WERI-Rb-1 (cell line): ENCODE measurements around the gene USP7.
A peak's percentile ranks its signal among the peaks of the same experiment; 100 is the strongest.

ENCODE experiments used
- DNase-seq: peaks from one replicate; pipeline ENCODE4 v3.0.0-alpha.2; 2020
- H3K27ac ChIP-seq: fragments of 250-450 bp; sonication (Bioruptor Pico); 2 replicates; pipeline ENCODE4 v1.5.1; 2020; ENCODE audit warnings: mild to moderate bottlenecking, moderate library complexity
- H3K27me3 ChIP-seq: fragments of 250-450 bp; sonication (Bioruptor Pico); 2 replicates; pipeline ENCODE4 v1.5.1; 2021; ENCODE audit warnings: mild to moderate bottlenecking, low read depth, moderate library complexity; ENCODE audit not compliant: insufficient read depth, severe bottlenecking
- H3K36me3 ChIP-seq: fragments of 250-450 bp; sonication (Bioruptor Pico); 2 replicates; pipeline ENCODE4 v1.5.1; 2020; ENCODE audit warnings: mild to moderate bottlenecking, moderate library complexity
- H3K4me3 ChIP-seq: 2 replicates; pipeline ENCODE4 v1.5.1; 2011; ENCODE audit warnings: low read depth, mild to moderate bottlenecking, control low read depth, low read length
- H3K9me3 ChIP-seq: fragments of 250-450 bp; sonication (Bioruptor Pico); 2 replicates; pipeline ENCODE4 v1.5.1; 2021; ENCODE audit warnings: mild to moderate bottlenecking, moderate library complexity; ENCODE audit not compliant: severe bottlenecking
- CTCF ChIP-seq: IDR thresholded peaks from 2 replicates; pipeline ENCODE4 v1.5.1; 2011; ENCODE audit warnings: low read depth, mild to moderate bottlenecking, control low read depth, inconsistent platforms, low read length

USP7 gene

GRCh38 chr16:8915722-8916301 is 47.9 kb downstream of the USP7 start:
- no peak overlapping the region for H3K4me3 ChIP-seq
- H3K36me3 ChIP-seq, result peaks cover 87% of the 10 kb centered on the region
- H3K27me3 ChIP-seq, result no peaks in the 10 kb centered on the region
- no peaks in the 10 kb centered on the region for H3K9me3 ChIP-seq
- no peak for TF ChIP-seq CTCF
- peak overlapping the region; percentile 25 for H3K27ac ChIP-seq
- DNase-seq, result peak; percentile 72

GRCh38 chr16:8914098-8914497 is 49.6 kb downstream of the USP7 start:
- no peaks in the 10 kb centered on the region for H3K9me3 ChIP-seq
- peaks cover 87% of the 10 kb centered on the region for H3K36me3 ChIP-seq
- H3K27me3 ChIP-seq, result no peaks in the 10 kb centered on the region
- H3K27ac ChIP-seq, result no peak overlapping the region
- no peak overlapping the region for H3K4me3 ChIP-seq
- no peak for TF ChIP-seq CTCF
- DNase-seq, result no peak

- Histone ChIP-seq H3K27ac (no peak overlapping the region), H3K9me3 (no peaks in the 10 kb centered on the region), H3K36me3 (peaks cover 87% of the 10 kb centered on the region), H3K4me3 (no peak overlapping the region), H3K27me3 (no peaks in the 10 kb centered on the region)
- DNase-seq, result no peak
- TF ChIP-seq CTCF, result no peak
Observed at GRCh38 chr16:8912793-8913192, 50.9 kb downstream of the USP7 start.

- H3K27me3 ChIP-seq, result no peaks in the 10 kb centered on the region
- H3K4me3 ChIP-seq, result no peak overlapping the region
- DNase-seq, result no peak
- no peak overlapping the region for H3K27ac ChIP-seq
- TF ChIP-seq CTCF, result no peak
- no peaks in the 10 kb centered on the region for H3K9me3 ChIP-seq
- H3K36me3 ChIP-seq, result peaks cover 98% of the 10 kb centered on the region
Observed at GRCh38 chr16:8910811-8911210, 52.9 kb downstream of the USP7 start.

- H3K27ac ChIP-seq, result no peak overlapping the region
- H3K9me3 ChIP-seq, result no peaks in the 10 kb centered on the region
- H3K36me3 ChIP-seq, result peaks cover 98% of the 10 kb centered on the region
- no peaks in the 10 kb centered on the region for H3K27me3 ChIP-seq
- no peak for TF ChIP-seq CTCF
- H3K4me3 ChIP-seq, result no peak overlapping the region
- no peak for DNase-seq
Observed at GRCh38 chr16:8908810-8909468, 54.8 kb downstream of the USP7 start.

- H3K27ac ChIP-seq, result no peak overlapping the region
- TF ChIP-seq CTCF, result no peak
- H3K36me3 ChIP-seq, result peaks cover 98% of the 10 kb centered on the region
- H3K27me3 ChIP-seq, result no peaks in the 10 kb centered on the region
- DNase-seq, result no peak
- no peak overlapping the region for H3K4me3 ChIP-seq
- H3K9me3 ChIP-seq, result no peaks in the 10 kb centered on the region
Observed at GRCh38 chr16:8907096-8907495, 56.6 kb downstream of the USP7 start.
